Stimulated activated CD8-positive, alpha-beta memory T cell treated with anti-CD3 and anti-CD28 coated beads, Interleukin-7, amount 100 ng/mL, for 4 hours (primary cell): Measurements from ENCODE around the gene SPOCK2.

Experiments used
- DNase-seq, 2 donors: peaks; one replicate each; pipeline ENCODE4 v3.0.0-alpha.2; 2020; ENCODE audit warnings: low read depth in 2 of 2

The SPOCK2 gene

GRCh38 chr10:72073708-72074573 is 14.4 kb downstream of the SPOCK2 start:
- DNase-seq: no peak

- no peak for DNase-seq
Measured at GRCh38 chr10:72072639-72073038, 15.7 kb downstream of the SPOCK2 start.

GRCh38 chr10:72072046-72072445 is 16.3 kb downstream of the SPOCK2 start:
- no peak for DNase-seq

- DNase-seq: no peak
Measured at GRCh38 chr10:72069751-72070526, 18.4 kb downstream of the SPOCK2 start.

GRCh38 chr10:72068901-72069446 is 19.4 kb downstream of the SPOCK2 start:
- no peak for DNase-seq

GRCh38 chr10:72068126-72068765 is 20.1 kb downstream of the SPOCK2 start:
- no peak for DNase-seq

- no peak for DNase-seq
Measured at GRCh38 chr10:72067463-72068125, 20.8 kb downstream of the SPOCK2 start.

GRCh38 chr10:72066318-72067284 is 21.8 kb downstream of the SPOCK2 start:
- no peak for DNase-seq

- DNase-seq: no peak
Measured at GRCh38 chr10:72065439-72066025, 22.8 kb downstream of the SPOCK2 start.

GRCh38 chr10:72063703-72064391 is 24.5 kb downstream of the SPOCK2 start:
- no peak for DNase-seq

- no peak for DNase-seq
Measured at GRCh38 chr10:72062832-72063702, 25.3 kb downstream of the SPOCK2 start.

- no peak for DNase-seq
Measured at GRCh38 chr10:72062382-72062781, 26.0 kb downstream of the SPOCK2 start.

- DNase-seq: no peak
Measured at GRCh38 chr10:72061930-72062329, 26.4 kb downstream of the SPOCK2 start.

- DNase-seq: no peak
Measured at GRCh38 chr10:72061491-72061890, 26.9 kb downstream of the SPOCK2 start.

GRCh38 chr10:72059843-72060822 is 28.2 kb downstream of the SPOCK2 start:
- no peak for DNase-seq

- peak; percentile 44 to 64 for DNase-seq
Measured at GRCh38 chr10:72058989-72059842, 29.1 kb downstream of the SPOCK2 start.
